ENCODE results near the gene CALCOCO2.

CALCOCO2 gene

GRCh38 chr17:48873696-48874443 is 43.0 kb downstream of the CALCOCO2 start:
- no peak for DNase-seq

- DNase-seq, result peak; percentile 87
These were observed 48.4 kb downstream of the CALCOCO2 start for GRCh38 chr17:48878920-48879898.

- DNase-seq, result no peak
These were observed 51.4 kb downstream of the CALCOCO2 start for GRCh38 chr17:48882272-48882671.

- no peak for DNase-seq
These were observed 52.3 kb downstream of the CALCOCO2 start for GRCh38 chr17:48883171-48883570.

GRCh38 chr17:48890086-48890485 is 59.3 kb downstream of the CALCOCO2 start:
- DNase-seq, result no peak

- no peak for DNase-seq
These were observed 62.3 kb downstream of the CALCOCO2 start for GRCh38 chr17:48892940-48893645.

- DNase-seq, result no peak
These were observed 63.0 kb downstream of the CALCOCO2 start for GRCh38 chr17:48893646-48894508.

GRCh38 chr17:48894886-48895285 is 64.1 kb downstream of the CALCOCO2 start:
- DNase-seq, result no peak

GRCh38 chr17:48901241-48901640 is 70.4 kb downstream of the CALCOCO2 start:
- DNase-seq, result no peak

GRCh38 chr17:48903401-48903800 is 72.6 kb downstream of the CALCOCO2 start:
- DNase-seq, result no peak

GRCh38 chr17:48904428-48904827 is 73.6 kb downstream of the CALCOCO2 start:
- no peak for DNase-seq

- DNase-seq, result no peak
These were observed 75.2 kb downstream of the CALCOCO2 start for GRCh38 chr17:48905987-48906515.

GRCh38 chr17:48907713-48908046 is 76.8 kb downstream of the CALCOCO2 start:
- no peak for DNase-seq

GRCh38 chr17:48908047-48908843 is 77.4 kb downstream of the CALCOCO2 start, which contains the start of gene UBE2Z:
UBE2Z (plus strand) TSS chr17:48908407; CDS start chr17:48908504, 97 bp downstream.
- DNase-seq, result peak; percentile 97

- DNase-seq, result peak; percentile 93
These were observed 78.1 kb downstream of the CALCOCO2 start for GRCh38 chr17:48908853-48909394.

GRCh38 chr17:48909783-48910182 is 78.9 kb downstream of the CALCOCO2 start:
- no peak for DNase-seq

- DNase-seq, result no peak
These were observed 79.5 kb downstream of the CALCOCO2 start for GRCh38 chr17:48910370-48910769.

GRCh38 chr17:48912476-48912875 is 81.6 kb downstream of the CALCOCO2 start:
- DNase-seq, result no peak

All from eye (tissue), 1 donor.